ENCODE results near the gene CXADR. TPM values are rescaled to one million over a fixed set of nuclear protein-coding genes. Genes with fewer than 3 reads are reported as not detected.

The CXADR gene
- total RNA-seq, 2 experiments from 2014 or later: 6.3 to 6.6 TPM

GRCh38 chr21:17542371-17543011 lies 29.6 kb downstream of the CXADR start:
- ChIA-PET CTCF (ENCODE audit: unreplicated experiment) (no interaction called here), POLR2A (interaction anchor here (0.6 to 1.0 kb wide), 6 partner anchors 9 to 771 kb away, joined by 3 to 4 read pairs (median 3); no protein-coding TSS in a partner anchor)
- Histone ChIP-seq H3K4me3 (ENCODE audit: low read depth, low read length, poor library complexity, severe bottlenecking) (no peak overlapping the region), H3K36me3 (ENCODE audit: insufficient read depth, low read length) (peaks cover 8% of the 10 kb centered on the region), H3K9me3 (ENCODE audit: low read length) (peaks cover 8% of the 10 kb centered on the region; the same call in 1 of the 2 replicates), H4K20me1 (ENCODE audit: insufficient read depth, low read length) (no peaks in the 10 kb centered on the region), H3K4me2 (ENCODE audit: low read length) (no peak overlapping the region), H3K79me2 (ENCODE audit: insufficient read depth, low read depth, low read length) (no peaks in the 10 kb centered on the region), H2AFZ (ENCODE audit: low read length) (no peak overlapping the region), H3K4me1 (ENCODE audit: insufficient read depth, low read length, poor library complexity, severe bottlenecking) (peaks cover 16% of the 10 kb centered on the region), H3K27ac (ENCODE audit: low read depth, low read length, poor library complexity, severe bottlenecking) (no peak overlapping the region), H3K9me2 (ENCODE audit: insufficient read depth, low read length) (no peaks in the 10 kb centered on the region)
- no peak for DNase-seq (ENCODE audit: low spot score)
- intact Hi-C loops (cut with micrococcal nuclease; ENCODE audit: unreplicated experiment): no loop called here
- no TSS peak for BruUV-seq (replicated peaks)
- no peak for TF ChIP-seq EZH2phosphoT487 (IDR thresholded peaks at IDR 0.05; ENCODE audit: borderline replicate concordance, low read depth, low read length)
- TF ChIP-seq, protein P1, sequence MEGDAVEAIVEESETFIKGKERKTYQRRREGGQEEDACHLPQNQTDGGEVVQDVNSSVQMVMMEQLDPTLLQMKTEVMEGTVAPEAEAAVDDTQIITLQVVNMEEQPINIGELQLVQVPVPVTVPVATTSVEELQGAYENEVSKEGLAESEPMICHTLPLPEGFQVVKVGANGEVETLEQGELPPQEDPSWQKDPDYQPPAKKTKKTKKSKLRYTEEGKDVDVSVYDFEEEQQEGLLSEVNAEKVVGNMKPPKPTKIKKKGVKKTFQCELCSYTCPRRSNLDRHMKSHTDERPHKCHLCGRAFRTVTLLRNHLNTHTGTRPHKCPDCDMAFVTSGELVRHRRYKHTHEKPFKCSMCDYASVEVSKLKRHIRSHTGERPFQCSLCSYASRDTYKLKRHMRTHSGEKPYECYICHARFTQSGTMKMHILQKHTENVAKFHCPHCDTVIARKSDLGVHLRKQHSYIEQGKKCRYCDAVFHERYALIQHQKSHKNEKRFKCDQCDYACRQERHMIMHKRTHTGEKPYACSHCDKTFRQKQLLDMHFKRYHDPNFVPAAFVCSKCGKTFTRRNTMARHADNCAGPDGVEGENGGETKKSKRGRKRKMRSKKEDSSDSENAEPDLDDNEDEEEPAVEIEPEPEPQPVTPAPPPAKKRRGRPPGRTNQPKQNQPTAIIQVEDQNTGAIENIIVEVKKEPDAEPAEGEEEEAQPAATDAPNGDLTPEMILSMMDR (conservative IDR thresholded peaks at IDR 0.05; ENCODE audit: low read length): no peak

DNA sequence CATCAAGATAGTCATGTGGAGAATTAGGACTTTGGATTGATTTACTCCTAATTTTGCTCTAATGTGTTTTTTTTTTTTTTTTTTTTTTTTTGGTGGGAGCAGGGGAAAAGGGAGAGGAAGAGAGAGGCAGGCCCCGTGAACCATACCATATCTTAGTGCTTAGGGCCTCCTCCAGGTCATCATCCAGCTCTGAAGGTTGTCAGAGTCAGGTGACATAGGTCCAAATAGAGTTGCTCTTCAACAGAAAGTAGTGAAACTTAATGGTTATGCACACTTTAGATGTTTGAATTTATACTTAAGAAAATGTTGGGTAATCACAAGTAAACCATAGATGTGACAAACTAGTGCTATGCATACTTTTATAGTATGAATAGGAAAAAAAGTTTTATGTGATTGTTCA lies 32.2 kb downstream of the CXADR start:
- H3K4me1 ChIP-seq (ENCODE audit: insufficient read depth, low read length, poor library complexity, severe bottlenecking): peaks cover under 1% of the 10 kb centered on the region
- H3K9me2 ChIP-seq (ENCODE audit: insufficient read depth, low read length): no peaks in the 10 kb centered on the region
- no peak overlapping the region for H3K4me3 ChIP-seq (ENCODE audit: low read depth, low read length, poor library complexity, severe bottlenecking)
- no peaks in the 10 kb centered on the region for H4K20me1 ChIP-seq (ENCODE audit: insufficient read depth, low read length)
- BruUV-seq (replicated peaks): no TSS peak
- DNase-seq (ENCODE audit: low spot score): no peak
- H3K36me3 ChIP-seq (ENCODE audit: insufficient read depth, low read length): peaks cover 25% of the 10 kb centered on the region
- CTCF ChIA-PET (ENCODE audit: unreplicated experiment): no interaction called here
- intact Hi-C loops (cut with micrococcal nuclease; ENCODE audit: unreplicated experiment): no loop called here
- H3K27ac ChIP-seq (ENCODE audit: low read depth, low read length, poor library complexity, severe bottlenecking): no peak overlapping the region
- no peak overlapping the region for H3K4me2 ChIP-seq (ENCODE audit: low read length)
- no peaks in the 10 kb centered on the region for H3K9me3 ChIP-seq (ENCODE audit: low read length)
- H3K79me2 ChIP-seq (ENCODE audit: insufficient read depth, low read depth, low read length): no peaks in the 10 kb centered on the region
- H2AFZ ChIP-seq (ENCODE audit: low read length): no peak overlapping the region
- POLR2A ChIA-PET: interaction anchor here (0.7 to 0.9 kb wide), 2 partner anchors 9 to 63 kb away, joined by 4 read pairs; no protein-coding TSS in a partner anchor
- TF ChIP-seq EZH2phosphoT487 (IDR thresholded peaks at IDR 0.05; ENCODE audit: borderline replicate concordance, low read depth, low read length): no peak

GRCh38 chr21:17548262-17548661 lies 35.4 kb downstream of the CXADR start:
- POLR2A ChIA-PET: interaction anchor here (0.6 to 1.2 kb wide), 2 partner anchors 8 to 61 kb away, joined by 3 to 4 read pairs; no protein-coding TSS in a partner anchor
- no TSS peak for BruUV-seq (replicated peaks)
- Histone ChIP-seq H4K20me1 (ENCODE audit: insufficient read depth, low read length) (no peaks in the 10 kb centered on the region), H3K9me2 (ENCODE audit: insufficient read depth, low read length) (no peaks in the 10 kb centered on the region), H3K27ac (ENCODE audit: low read depth, low read length, poor library complexity, severe bottlenecking) (no peak overlapping the region), H3K79me2 (ENCODE audit: insufficient read depth, low read depth, low read length) (no peaks in the 10 kb centered on the region), H2AFZ (ENCODE audit: low read length) (no peak overlapping the region), H3K36me3 (ENCODE audit: insufficient read depth, low read length) (peaks cover 37% of the 10 kb centered on the region), H3K4me3 (ENCODE audit: low read depth, low read length, poor library complexity, severe bottlenecking) (no peak overlapping the region), H3K9me3 (ENCODE audit: low read length) (no peaks in the 10 kb centered on the region), H3K4me1 (ENCODE audit: insufficient read depth, low read length, poor library complexity, severe bottlenecking) (no peaks in the 10 kb centered on the region), H3K4me2 (ENCODE audit: low read length) (no peak overlapping the region)
- no peak for DNase-seq (ENCODE audit: low spot score)
- CTCF ChIA-PET (ENCODE audit: unreplicated experiment): no interaction called here
- intact Hi-C loops (cut with micrococcal nuclease; ENCODE audit: unreplicated experiment): no loop called here
- TF ChIP-seq EZH2phosphoT487 (IDR thresholded peaks at IDR 0.05; ENCODE audit: borderline replicate concordance, low read depth, low read length): no peak
- TF ChIP-seq, protein P1 (conservative IDR thresholded peaks at IDR 0.05; ENCODE audit: low read length): no peak

Data from OCI-LY7 (cell line).